ENCODE results near the gene PLXND1.
"Not testable (repeated sequence)": the region's sequence is repeated elsewhere in the genome, so short reads cannot be mapped to it uniquely, and the experiment has no call there.

PLXND1 gene

GRCh38 chr3:129614435-129614834 is 8.0 kb upstream of the PLXND1 start:
- WGBS, 2 experiments: 92 to 94% methylated on average over 9 of the region's 9 CpGs
- Histone ChIP-seq H3K27ac (ENCODE audit: insufficient read depth, low read depth, low read length, poor library complexity, severe bottlenecking) (no peak overlapping the region), H3K4me3 (ENCODE audit: insufficient read depth, low read depth, low read length) (no peak overlapping the region)

GRCh38 chr3:129613367-129613740 is 6.9 kb upstream of the PLXND1 start:
- no peaks in the 10 kb centered on the region for H3K9me3 ChIP-seq (ENCODE audit: control insufficient read depth, low read length)
- H3K4me3 ChIP-seq (ENCODE audit: insufficient read depth, low read depth, low read length): no peak overlapping the region
- 88 to 96% methylated on average over 3 of the region's 3 CpGs for WGBS, 2 experiments
- H3K27me3 ChIP-seq (ENCODE audit: control insufficient read depth, insufficient read depth, low read length, poor library complexity, severe bottlenecking): peaks cover 2% of the 10 kb centered on the region
- H3K27ac ChIP-seq (ENCODE audit: insufficient read depth, low read depth, low read length, poor library complexity, severe bottlenecking): no peak overlapping the region
- peaks cover 9% of the 10 kb centered on the region for H3K4me1 ChIP-seq (ENCODE audit: control insufficient read depth, insufficient read depth, low read length)
- H3K36me3 ChIP-seq (ENCODE audit: control insufficient read depth, insufficient read depth, low read length): no peaks in the 10 kb centered on the region

More at GRCh38 chr3:129614435-129614834, 8.0 kb upstream of the PLXND1 start:
- H3K27me3 ChIP-seq (ENCODE audit: control insufficient read depth, insufficient read depth, low read length, poor library complexity, severe bottlenecking): no peaks in the 10 kb centered on the region
- H3K36me3 ChIP-seq (ENCODE audit: control insufficient read depth, insufficient read depth, low read length): no peaks in the 10 kb centered on the region
- peaks cover 9% of the 10 kb centered on the region for H3K4me1 ChIP-seq (ENCODE audit: control insufficient read depth, insufficient read depth, low read length)
- no peaks in the 10 kb centered on the region for H3K9me3 ChIP-seq (ENCODE audit: control insufficient read depth, low read length)

GRCh38 chr3:129612534-129613366 is 6.3 kb upstream of the PLXND1 start:
- 83 to 84% methylated on average over 16 of the region's 16 CpGs for WGBS, 2 experiments
- Histone ChIP-seq H3K4me3 (ENCODE audit: insufficient read depth, low read depth, low read length) (no peak overlapping the region), H3K27ac (ENCODE audit: insufficient read depth, low read depth, low read length, poor library complexity, severe bottlenecking) (no peak overlapping the region), H3K27me3 (ENCODE audit: control insufficient read depth, insufficient read depth, low read length, poor library complexity, severe bottlenecking) (peaks cover 9% of the 10 kb centered on the region), H3K4me1 (ENCODE audit: control insufficient read depth, insufficient read depth, low read length) (peaks cover 9% of the 10 kb centered on the region), H3K36me3 (ENCODE audit: control insufficient read depth, insufficient read depth, low read length) (no peaks in the 10 kb centered on the region), H3K9me3 (ENCODE audit: control insufficient read depth, low read length) (no peaks in the 10 kb centered on the region)

GRCh38 chr3:129611812-129612533 is 5.5 kb upstream of the PLXND1 start:
- Histone ChIP-seq H3K27ac (ENCODE audit: insufficient read depth, low read depth, low read length, poor library complexity, severe bottlenecking) (no peak overlapping the region), H3K9me3 (ENCODE audit: control insufficient read depth, low read length) (no peaks in the 10 kb centered on the region), H3K4me3 (ENCODE audit: insufficient read depth, low read depth, low read length) (no peak overlapping the region), H3K36me3 (ENCODE audit: control insufficient read depth, insufficient read depth, low read length) (no peaks in the 10 kb centered on the region), H3K27me3 (ENCODE audit: control insufficient read depth, insufficient read depth, low read length, poor library complexity, severe bottlenecking) (peaks cover 16% of the 10 kb centered on the region), H3K4me1 (ENCODE audit: control insufficient read depth, insufficient read depth, low read length) (peaks cover 9% of the 10 kb centered on the region)
- 43 to 49% methylated on average over 25 of the region's 25 CpGs for WGBS, 2 experiments

- WGBS, 2 experiments: 89% methylated on average over 9 of the region's 9 CpGs
- Histone ChIP-seq H3K36me3 (ENCODE audit: control insufficient read depth, insufficient read depth, low read length) (no peaks in the 10 kb centered on the region), H3K27ac (ENCODE audit: insufficient read depth, low read depth, low read length, poor library complexity, severe bottlenecking) (no peak overlapping the region), H3K4me3 (ENCODE audit: insufficient read depth, low read depth, low read length) (no peak overlapping the region), H3K27me3 (ENCODE audit: control insufficient read depth, insufficient read depth, low read length, poor library complexity, severe bottlenecking) (peaks cover 18% of the 10 kb centered on the region), H3K4me1 (ENCODE audit: control insufficient read depth, insufficient read depth, low read length) (peaks cover 9% of the 10 kb centered on the region), H3K9me3 (ENCODE audit: control insufficient read depth, low read length) (no peaks in the 10 kb centered on the region)
Measured at GRCh38 chr3:129611446-129611800, 4.9 kb upstream of the PLXND1 start.

GRCh38 chr3:129610794-129611445 is 4.4 kb upstream of the PLXND1 start:
- not testable (repeated sequence) for H3K4me3 ChIP-seq (ENCODE audit: insufficient read depth, low read depth, low read length); H3K4me1 ChIP-seq (ENCODE audit: control insufficient read depth, insufficient read depth, low read length); H3K9me3 ChIP-seq (ENCODE audit: control insufficient read depth, low read length); H3K27ac ChIP-seq (ENCODE audit: insufficient read depth, low read depth, low read length, poor library complexity, severe bottlenecking); H3K36me3 ChIP-seq (ENCODE audit: control insufficient read depth, insufficient read depth, low read length)
- peaks cover 23% of the 10 kb centered on the region for H3K27me3 ChIP-seq (ENCODE audit: control insufficient read depth, insufficient read depth, low read length, poor library complexity, severe bottlenecking)
- WGBS, 2 experiments: 93 to 95% methylated on average over 9 to 10 of the region's 11 CpGs

GRCh38 chr3:129610276-129610675 is 3.8 kb upstream of the PLXND1 start:
- no peak overlapping the region for H3K4me3 ChIP-seq (ENCODE audit: insufficient read depth, low read depth, low read length)
- peaks cover 30% of the 10 kb centered on the region for H3K27me3 ChIP-seq (ENCODE audit: control insufficient read depth, insufficient read depth, low read length, poor library complexity, severe bottlenecking)
- H3K36me3 ChIP-seq (ENCODE audit: control insufficient read depth, insufficient read depth, low read length): no peaks in the 10 kb centered on the region
- 66 to 68% methylated on average over 10 of the region's 10 CpGs for WGBS, 2 experiments
- peaks cover 9% of the 10 kb centered on the region for H3K4me1 ChIP-seq (ENCODE audit: control insufficient read depth, insufficient read depth, low read length)
- H3K27ac ChIP-seq (ENCODE audit: insufficient read depth, low read depth, low read length, poor library complexity, severe bottlenecking): no peak overlapping the region
- H3K9me3 ChIP-seq (ENCODE audit: control insufficient read depth, low read length): no peaks in the 10 kb centered on the region

- Histone ChIP-seq H3K27me3 (ENCODE audit: control insufficient read depth, insufficient read depth, low read length, poor library complexity, severe bottlenecking) (peaks cover 36% of the 10 kb centered on the region), H3K4me3 (ENCODE audit: insufficient read depth, low read depth, low read length) (no peak overlapping the region), H3K36me3 (ENCODE audit: control insufficient read depth, insufficient read depth, low read length) (no peaks in the 10 kb centered on the region), H3K9me3 (ENCODE audit: control insufficient read depth, low read length) (no peaks in the 10 kb centered on the region), H3K27ac (ENCODE audit: insufficient read depth, low read depth, low read length, poor library complexity, severe bottlenecking) (no peak overlapping the region), H3K4me1 (ENCODE audit: control insufficient read depth, insufficient read depth, low read length) (peaks cover 9% of the 10 kb centered on the region)
- WGBS, 2 experiments: 94% methylated on average over 3 of the region's 3 CpGs
Measured at GRCh38 chr3:129609591-129610182, 3.2 kb upstream of the PLXND1 start.

- H3K4me1 ChIP-seq (ENCODE audit: control insufficient read depth, insufficient read depth, low read length): peaks cover 9% of the 10 kb centered on the region
- no peaks in the 10 kb centered on the region for H3K36me3 ChIP-seq (ENCODE audit: control insufficient read depth, insufficient read depth, low read length)
- H3K27me3 ChIP-seq (ENCODE audit: control insufficient read depth, insufficient read depth, low read length, poor library complexity, severe bottlenecking): peaks cover 42% of the 10 kb centered on the region
- 89 to 91% methylated on average over 4 of the region's 4 CpGs for WGBS, 2 experiments
- H3K4me3 ChIP-seq (ENCODE audit: insufficient read depth, low read depth, low read length): no peak overlapping the region
- no peak overlapping the region for H3K27ac ChIP-seq (ENCODE audit: insufficient read depth, low read depth, low read length, poor library complexity, severe bottlenecking)
- H3K9me3 ChIP-seq (ENCODE audit: control insufficient read depth, low read length): no peaks in the 10 kb centered on the region
Measured at GRCh38 chr3:129608936-129609590, 2.6 kb upstream of the PLXND1 start.
